Uterus (tissue), 2 donors: ENCODE results near the gene UVSSA.

Source experiments
- POLR2A ChIP-seq, 2 donors: fragments of 450-650 bp; IDR thresholded peaks; one replicate each; pipeline ENCODE4 v1.6.1; 2016; ENCODE audit warnings: antibody characterized with exemption in 2 of 2, mild to moderate bottlenecking in 1 of 2, moderate library complexity in 1 of 2
- TF ChIP-seq, protein P1 (sequence below), 4 experiments: fragments of 200-600 bp in 2 of 4; fragments of 450-650 bp in 2 of 4; sonication (generic) in 2 of 4; IDR thresholded peaks; one replicate each; pipeline ENCODE4 v1.5.1; 2016 to 2019; ENCODE audit warnings: antibody characterized with exemption in 4 of 4, mild to moderate bottlenecking in 2 of 4, moderate library complexity in 1 of 4

DNA sequence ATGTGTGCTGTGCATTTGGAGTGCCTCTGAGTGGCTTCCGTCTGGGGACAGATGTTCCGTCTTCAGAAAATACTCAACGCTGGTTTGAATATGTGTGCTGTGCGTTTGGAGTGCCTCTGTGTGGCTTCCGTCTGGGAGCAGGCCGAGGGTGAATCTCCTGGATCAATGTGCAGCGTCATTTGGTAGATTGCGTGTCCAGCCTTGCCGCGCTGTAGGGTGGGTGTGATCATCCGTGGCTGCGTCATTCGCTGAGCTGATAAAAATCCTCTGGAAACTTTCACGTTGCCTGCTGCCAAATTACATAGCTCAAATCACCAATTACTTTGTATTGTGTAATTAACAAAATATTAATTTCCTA is 12.1 kb downstream of the UVSSA start:
- TF ChIP-seq, protein P1, sequence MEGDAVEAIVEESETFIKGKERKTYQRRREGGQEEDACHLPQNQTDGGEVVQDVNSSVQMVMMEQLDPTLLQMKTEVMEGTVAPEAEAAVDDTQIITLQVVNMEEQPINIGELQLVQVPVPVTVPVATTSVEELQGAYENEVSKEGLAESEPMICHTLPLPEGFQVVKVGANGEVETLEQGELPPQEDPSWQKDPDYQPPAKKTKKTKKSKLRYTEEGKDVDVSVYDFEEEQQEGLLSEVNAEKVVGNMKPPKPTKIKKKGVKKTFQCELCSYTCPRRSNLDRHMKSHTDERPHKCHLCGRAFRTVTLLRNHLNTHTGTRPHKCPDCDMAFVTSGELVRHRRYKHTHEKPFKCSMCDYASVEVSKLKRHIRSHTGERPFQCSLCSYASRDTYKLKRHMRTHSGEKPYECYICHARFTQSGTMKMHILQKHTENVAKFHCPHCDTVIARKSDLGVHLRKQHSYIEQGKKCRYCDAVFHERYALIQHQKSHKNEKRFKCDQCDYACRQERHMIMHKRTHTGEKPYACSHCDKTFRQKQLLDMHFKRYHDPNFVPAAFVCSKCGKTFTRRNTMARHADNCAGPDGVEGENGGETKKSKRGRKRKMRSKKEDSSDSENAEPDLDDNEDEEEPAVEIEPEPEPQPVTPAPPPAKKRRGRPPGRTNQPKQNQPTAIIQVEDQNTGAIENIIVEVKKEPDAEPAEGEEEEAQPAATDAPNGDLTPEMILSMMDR (IDR thresholded peaks at IDR 0.05) = no peak
- TF ChIP-seq POLR2A (IDR thresholded peaks at IDR 0.05) = no peak
